Esophagus squamous epithelium (tissue), 5 donors: ENCODE measurements around the gene KIF6. TPM values are rescaled to one million over a fixed set of nuclear protein-coding genes. Genes with fewer than 3 reads are reported as not detected.

ENCODE experiments used
- DNase-seq: peaks from one replicate; lab custom pipeline; 2025; lab: John Stamatoyannopoulos, UW
- H3K27ac ChIP-seq, 4 donors: fragments of 200-600 bp; sonication (generic); one replicate each; pipeline ENCODE4 v1.5.1; 2016 to 2019; ENCODE audit warnings: mild to moderate bottlenecking in 1 of 4
- H3K27me3 ChIP-seq, 4 donors: fragments of 200-600 bp; sonication (generic); 1 replicate in 3 of 4; 2 replicates in 1 of 4; pipeline versions ENCODE4 v1.5.1 to v1.6.0; 2017 to 2021; ENCODE audit warnings: antibody characterized with exemption in 1 of 4
- H3K36me3 ChIP-seq, 3 donors: fragments of 200-600 bp; sonication (generic); one replicate each; pipeline ENCODE4 v1.5.1; 2016 to 2019
- H3K4me1 ChIP-seq, 3 donors: fragments of 200-600 bp; sonication (generic); one replicate each; pipeline ENCODE4 v1.5.1; 2017 to 2019
- H3K4me3 ChIP-seq, 4 donors: fragments of 200-600 bp; sonication (generic); 1 replicate in 3 of 4; 2 replicates in 1 of 4; pipeline ENCODE4 v1.5.1; 2016 to 2019; ENCODE audit warnings: mild to moderate bottlenecking in 2 of 4, moderate library complexity in 1 of 4
- H3K9me3 ChIP-seq, 3 donors: fragments of 200-600 bp; sonication (generic); one replicate each; pipeline ENCODE4 v1.5.1; 2016 to 2019
- CTCF ChIP-seq, 6 experiments: fragments of 450-650 bp in 4 of 6; fragments of 200-600 bp in 2 of 6; sonication (generic) in 2 of 6; IDR thresholded peaks; one replicate each; pipeline ENCODE4 v1.5.1; 2016 to 2019; ENCODE audit warnings: antibody characterized with exemption in 6 of 6, mild to moderate bottlenecking in 4 of 6, moderate library complexity in 4 of 6
- POLR2A ChIP-seq, 4 donors: fragments of 450-650 bp; IDR thresholded peaks; one replicate each; pipeline ENCODE4 v1.6.1; 2017; ENCODE audit warnings: antibody characterized with exemption in 4 of 4, mild to moderate bottlenecking in 4 of 4, moderate library complexity in 3 of 4
- WGBS, 2 donors: methylation state at CpG; one replicate each; pipeline ENCODE4 v1.1.5; 2018; 5-methylcytosine and 5-hydroxymethylcytosine counted together
- intact Hi-C: fragments of 100-400 bp; cut with DNase I; formaldehyde crosslinking; loops from one replicate; pipeline ENCODE4 v1.15.0; 2022
- total RNA-seq, 4 donors: library from RNA; depleted of rRNA; stranded (reverse); fragments of >200 nt; gene quantifications; one replicate each; pipeline ENCODE4 v1.1.0, GENCODE V29; 2016
- donor health status: DM: yes; HTN: yes; CAD: no.

KIF6 gene
- total RNA-seq, 4 donors from 2014 or later, result 0.19 TPM; not detected in 3

GRCh38 chr6:39309942-39310531, 415.2 kb downstream of the KIF6 start:
- 46 to 49% methylated on average over 4 of the region's 7 CpGs for WGBS, 2 donors
- Histone ChIP-seq H3K9me3 (no peaks in the 10 kb centered on the region), H3K4me3 (no peak overlapping the region), H3K27ac (no peak overlapping the region), H3K27me3 (peaks cover 7 to 58% (median 18%) of the 10 kb centered on the region in 4 donors), H3K36me3 (no peaks in the 10 kb centered on the region), H3K4me1 (peaks cover 12 to 21% (median 16%) of the 10 kb centered on the region in 3 donors)
- DNase-seq, result no peak
- intact Hi-C loops, result loop anchor here (5.0 to 10.0 kb wide), 2 partner anchors 335 to 438 kb away; no protein-coding TSS in a partner anchor
- TF ChIP-seq POLR2A (IDR thresholded peaks at IDR 0.05), result no peak
- peak; percentile 76 to 93 (median 88) for TF ChIP-seq CTCF (IDR thresholded peaks at IDR 0.05)

GRCh38 chr6:39307462-39307861, 417.7 kb downstream of the KIF6 start:
- intact Hi-C loops, result no loop called here
- 63 to 77% methylated on average over 3 of the region's 3 CpGs for WGBS, 2 donors
- peaks cover 0 to 33% (median 0%) of the 10 kb centered on the region in 4 donors for H3K27me3 ChIP-seq

GRCh38 chr6:39304951-39305350, 420.3 kb downstream of the KIF6 start:
- H3K4me1 ChIP-seq, result peaks cover 0 to 7% (median 4%) of the 10 kb centered on the region in 3 donors
- intact Hi-C loops, result loop anchor here (2.0 kb wide), 1 partner anchor 138 kb away; no protein-coding TSS in a partner anchor
- no peaks in the 10 kb centered on the region for H3K36me3 ChIP-seq

More at GRCh38 chr6:39307462-39307861, 417.7 kb downstream of the KIF6 start:
- no peak for DNase-seq
- Histone ChIP-seq H3K27ac (no peak overlapping the region), H3K9me3 (no peaks in the 10 kb centered on the region), H3K4me3 (no peak overlapping the region), H3K4me1 (peaks cover 0 to 7% (median 4%) of the 10 kb centered on the region in 3 donors), H3K36me3 (no peaks in the 10 kb centered on the region)
- TF ChIP-seq CTCF (IDR thresholded peaks at IDR 0.05) (no peak), POLR2A (IDR thresholded peaks at IDR 0.05) (no peak)

GRCh38 chr6:39303425-39304153, 421.6 kb downstream of the KIF6 start:
- Histone ChIP-seq H3K27ac (no peak overlapping the region), H3K4me1 (peaks cover 0 to 7% (median 4%) of the 10 kb centered on the region in 3 donors), H3K36me3 (no peaks in the 10 kb centered on the region), H3K9me3 (no peaks in the 10 kb centered on the region), H3K27me3 (peaks cover 0 to 4% (median 0%) of the 10 kb centered on the region in 4 donors), H3K4me3 (no peak overlapping the region)
- no peak for TF ChIP-seq POLR2A (IDR thresholded peaks at IDR 0.05)
- WGBS, 2 donors, result 76 to 77% methylated on average over 17 to 27 of the region's 30 CpGs
- DNase-seq, result no peak
- intact Hi-C loops, result loop anchor here (2.0 kb wide), 1 partner anchor 137 kb away; no protein-coding TSS in a partner anchor

More at GRCh38 chr6:39304951-39305350, 420.3 kb downstream of the KIF6 start:
- TF ChIP-seq CTCF (IDR thresholded peaks at IDR 0.05) (no peak), POLR2A (IDR thresholded peaks at IDR 0.05) (no peak)
- H3K4me3 ChIP-seq, result no peak overlapping the region
- H3K9me3 ChIP-seq, result no peaks in the 10 kb centered on the region
- peaks cover 0 to 12% (median 0%) of the 10 kb centered on the region in 4 donors for H3K27me3 ChIP-seq
- no peak overlapping the region for H3K27ac ChIP-seq
- DNase-seq, result no peak

- H3K4me1 ChIP-seq, result peaks cover 0 to 7% (median 4%) of the 10 kb centered on the region in 3 donors
- no peak overlapping the region for H3K27ac ChIP-seq
- H3K9me3 ChIP-seq, result no peaks in the 10 kb centered on the region
- DNase-seq, result peak; percentile 18
- peak overlapping the region in 1 of 4 donors; percentile 51 for H3K4me3 ChIP-seq
- 4 to 7% methylated on average over 8 to 11 of the region's 11 CpGs for WGBS, 2 donors
- TF ChIP-seq POLR2A (IDR thresholded peaks at IDR 0.05), result no peak
- TF ChIP-seq CTCF (IDR thresholded peaks at IDR 0.05), result peak; percentile 86 to 96 (median 90)
- intact Hi-C loops, result no loop called here
- H3K36me3 ChIP-seq, result no peaks in the 10 kb centered on the region
- H3K27me3 ChIP-seq, result peaks cover 0 to 4% (median 0%) of the 10 kb centered on the region in 4 donors
Measured at GRCh38 chr6:39302669-39303424, 422.4 kb downstream of the KIF6 start.
